Measurements from ENCODE around the gene ANKRD52.

DNA sequence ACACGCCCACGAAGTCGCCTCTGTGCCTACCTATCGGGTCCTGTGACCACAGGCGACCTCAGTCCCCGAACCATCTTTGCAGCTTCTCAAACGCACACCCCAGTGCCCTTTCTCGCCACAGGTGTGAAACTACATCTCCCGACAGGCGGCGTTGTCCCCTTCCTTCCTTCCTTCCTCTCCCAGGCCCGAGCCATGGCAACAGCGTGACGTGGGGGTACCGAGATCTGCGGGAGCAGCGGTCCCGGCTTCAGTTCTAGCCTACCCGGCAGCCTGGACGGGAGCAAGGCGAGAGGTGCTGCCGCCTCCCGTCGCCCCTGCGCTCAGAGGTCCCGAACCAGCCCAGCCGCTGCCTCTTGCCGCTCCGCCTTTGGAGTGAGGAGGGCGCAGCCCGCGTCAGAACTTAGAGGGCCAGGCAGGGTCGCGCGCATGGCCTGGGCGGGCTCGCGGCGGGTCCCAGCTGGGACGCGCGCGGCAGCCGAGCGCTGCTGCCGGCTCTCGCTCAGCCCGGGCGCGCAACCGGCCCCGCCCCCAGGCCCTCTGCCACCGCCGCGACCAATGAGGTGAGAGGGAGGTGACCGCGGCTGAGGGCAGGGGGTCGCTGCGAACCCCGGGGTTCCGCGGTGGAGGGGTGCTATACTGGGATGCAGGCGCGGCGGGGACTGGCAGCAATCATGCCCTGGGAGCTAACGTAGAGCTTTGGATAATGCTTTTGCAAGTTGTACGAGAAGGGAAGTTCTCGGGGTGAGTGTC, 8.7 kb upstream of the ANKRD52 start, which contains the start of gene COQ10A:
- TF ChIP-seq POLR2A (IDR thresholded peaks at IDR 0.05) (peak; percentile 94 to 97 (median 96)), CTCF (IDR thresholded peaks at IDR 0.05) (peak; percentile 51 to 90 (median 80))
